H9 (cell line): ENCODE data around the gene PTPRR. TPM values are rescaled to one million over a fixed set of nuclear protein-coding genes. Genes with fewer than 3 reads are reported as not detected.

ENCODE experiments used
- DNase-seq: peaks from one replicate; pipeline ENCODE4 v3.0.0-alpha.2; 2017
- H2AFZ ChIP-seq: one replicate; pipeline ENCODE4 v1.6.1; 2013; ENCODE audit warnings: mild to moderate bottlenecking, low read length, control low read depth, moderate library complexity
- H2AK5ac ChIP-seq: 2 replicates; pipeline ENCODE4 v1.6.1; 2013; ENCODE audit warnings: low read length, control low read depth, mixed read lengths; ENCODE audit not compliant: insufficient read length
- H2BK120ac ChIP-seq: one replicate; pipeline ENCODE4 v1.6.1; 2013; ENCODE audit warnings: low read depth, mild to moderate bottlenecking, low read length, control low read depth, inconsistent platforms; ENCODE audit not compliant: poor library complexity, severe bottlenecking
- H2BK12ac ChIP-seq: 2 replicates; pipeline ENCODE4 v1.6.1; 2013; ENCODE audit warnings: low read length, control low read depth, mixed read lengths, low read depth; ENCODE audit not compliant: insufficient read length
- H2BK15ac ChIP-seq: 2 replicates; pipeline ENCODE4 v1.6.1; 2013; ENCODE audit warnings: low read depth, low read length, control low read depth
- H2BK20ac ChIP-seq: one replicate; pipeline ENCODE4 v1.6.1; 2013; ENCODE audit warnings: low read depth, mild to moderate bottlenecking, low read length, control low read depth, inconsistent platforms; ENCODE audit not compliant: poor library complexity, severe bottlenecking
- H2BK5ac ChIP-seq: 2 replicates; pipeline ENCODE4 v1.6.1; 2013; ENCODE audit warnings: low read length, control low read depth, mixed read lengths; ENCODE audit not compliant: insufficient read length
- H3K14ac ChIP-seq: 2 replicates; pipeline ENCODE4 v1.6.1; 2013; ENCODE audit warnings: low read length, control low read depth; ENCODE audit not compliant: insufficient read depth
- H3K18ac ChIP-seq: 2 replicates; pipeline ENCODE4 v1.6.1; 2013; ENCODE audit warnings: low read depth, mild to moderate bottlenecking, mixed read lengths, low read length, control low read depth; ENCODE audit not compliant: insufficient read length
- H3K23ac ChIP-seq: 2 replicates; pipeline ENCODE4 v1.6.1; 2013; ENCODE audit warnings: low read length, control low read depth, mixed read lengths, low read depth; ENCODE audit not compliant: insufficient read length
- H3K23me2 ChIP-seq: 2 replicates; pipeline ENCODE4 v1.6.1; 2013; ENCODE audit warnings: low read depth, mild to moderate bottlenecking, mixed read lengths, low read length, control low read depth; ENCODE audit not compliant: insufficient read length, poor library complexity, severe bottlenecking
- H3K27ac ChIP-seq: 2 replicates; pipeline ENCODE4 v1.5.1; 2013; ENCODE audit warnings: low read length, control low read depth, mixed read lengths, low read depth; ENCODE audit not compliant: insufficient read length
- H3K27me3 ChIP-seq: 2 replicates; pipeline ENCODE4 v1.6.1; 2013; ENCODE audit warnings: low read length, control low read depth, inconsistent platforms; ENCODE audit not compliant: insufficient read depth
- H3K4ac ChIP-seq: 2 replicates; pipeline ENCODE4 v1.6.1; 2013; ENCODE audit warnings: low read depth, mild to moderate bottlenecking, control low read depth, inconsistent platforms, low read length, moderate library complexity
- H3K4me1 ChIP-seq: 2 replicates; pipeline ENCODE4 v1.6.1; 2013; ENCODE audit warnings: low read length, control low read depth, inconsistent platforms; ENCODE audit not compliant: insufficient read depth
- H3K4me2 ChIP-seq: 2 replicates; pipeline ENCODE4 v1.6.1; 2013; ENCODE audit warnings: low read length, control low read depth, mixed read lengths; ENCODE audit not compliant: insufficient read length, insufficient read depth
- H3K56ac ChIP-seq: 2 replicates; pipeline ENCODE4 v1.6.1; 2013; ENCODE audit warnings: low read depth, mild to moderate bottlenecking, mixed read lengths, low read length, control low read depth; ENCODE audit not compliant: insufficient read length
- H3K79me1 ChIP-seq: 2 replicates; pipeline ENCODE4 v1.6.1; 2013; ENCODE audit warnings: low read depth, mild to moderate bottlenecking, moderate library complexity, low read length, control low read depth, inconsistent platforms; ENCODE audit not compliant: insufficient read depth, poor library complexity, severe bottlenecking
- H3K79me2 ChIP-seq: 2 replicates; pipeline ENCODE4 v1.6.1; 2013; ENCODE audit warnings: low read length, control low read depth, inconsistent platforms; ENCODE audit not compliant: insufficient read depth
- H3K9ac ChIP-seq: 2 replicates; pipeline ENCODE4 v1.6.1; 2013; ENCODE audit warnings: low read length, control low read depth, mixed read lengths; ENCODE audit not compliant: insufficient read length; ENCODE audit errors: extremely low read depth
- H3K9me3 ChIP-seq: one replicate; pipeline ENCODE4 v1.6.1; 2013; ENCODE audit warnings: low read depth, low read length, inconsistent platforms; ENCODE audit not compliant: control insufficient read depth
- H3T11ph ChIP-seq: one replicate; pipeline ENCODE4 v1.6.1; 2013; ENCODE audit warnings: mild to moderate bottlenecking, low read length, control low read depth, inconsistent platforms
- H4K20me1 ChIP-seq: one replicate; pipeline ENCODE4 v1.6.1; 2013; ENCODE audit not compliant: control insufficient read depth, insufficient read length, insufficient read depth
- H4K5ac ChIP-seq: 2 replicates; pipeline ENCODE4 v1.6.1; 2013; ENCODE audit warnings: low read depth, mild to moderate bottlenecking, mixed read lengths, low read length, control low read depth; ENCODE audit not compliant: insufficient read length
- H4K8ac ChIP-seq: replicated peaks from 2 replicates; pipeline ENCODE4 v1.6.1; 2013; ENCODE audit warnings: low read length, control low read depth, mixed read lengths, low read depth; ENCODE audit not compliant: insufficient read length
- H4K91ac ChIP-seq: 2 replicates; pipeline ENCODE4 v1.6.1; 2013; ENCODE audit warnings: low read depth, mild to moderate bottlenecking, moderate library complexity, mixed read lengths, low read length, control low read depth; ENCODE audit not compliant: insufficient read length
- H3K27ac Mint-ChIP-seq, 3 experiments: 2 replicates in 2 of 3; 3 replicates in 1 of 3; pipeline ENCODE4 v1.8.0; 2020 to 2021; ENCODE audit warnings: mixed read lengths in 3 of 3, mild to moderate bottlenecking in 1 of 3, moderate library complexity in 1 of 3
- H3K27me3 Mint-ChIP-seq: 2 replicates; pipeline ENCODE4 v1.8.0; 2021; ENCODE audit warnings: low read depth, mild to moderate bottlenecking, moderate library complexity, mixed read lengths
- H3K36me3 Mint-ChIP-seq, 3 experiments: 2 replicates in 2 of 3; 3 replicates in 1 of 3; pipeline ENCODE4 v1.8.0; 2020 to 2021; ENCODE audit warnings: low read depth in 3 of 3, mixed read lengths in 3 of 3; ENCODE audit not compliant: insufficient read depth in 1 of 3
- H3K4me1 Mint-ChIP-seq, 2 experiments: 2 replicates each; pipeline ENCODE4 v1.8.0; 2020; ENCODE audit warnings: mixed read lengths in 2 of 2
- H3K4me3 Mint-ChIP-seq, 2 experiments: 2 replicates in 1 of 2; 3 replicates in 1 of 2; pipeline ENCODE4 v1.8.0; 2020 to 2021; ENCODE audit warnings: mild to moderate bottlenecking in 2 of 2, mixed read lengths in 2 of 2, moderate library complexity in 1 of 2
- H3K9me3 Mint-ChIP-seq, 2 experiments: 2 replicates in 1 of 2; 3 replicates in 1 of 2; pipeline ENCODE4 v1.8.0; 2020; ENCODE audit warnings: mild to moderate bottlenecking in 2 of 2, mixed read lengths in 2 of 2, moderate library complexity in 1 of 2
- CTCF ChIP-seq: fragments of 200-600 bp; sonication (generic); conservative IDR thresholded peaks from 3 replicates; pipeline ENCODE4 v1.8.0; 2021; ENCODE audit warnings: antibody characterized with exemption, mild to moderate bottlenecking
- WGBS: extraction: QIAGEN DNeasy Blood & Tissue Kit; methylation state at CpG from one replicate; pipeline ENCODE4 v1.1.7; 2013; ENCODE audit warnings: missing lambda C conversion rate, low lambda C conversion rate, mixed read lengths; ENCODE audit not compliant: insufficient read length; ENCODE audit errors: extremely low coverage; 5-methylcytosine and 5-hydroxymethylcytosine counted together
- total RNA-seq: library from RNA; stranded (reverse); gene quantifications from 2 replicates; pipeline ENCODE4 v1.2.1, GENCODE V29; 2021

The PTPRR gene
- total RNA-seq, 1 experiment from 2014 or later = 0.22 TPM

GRCh38 chr12:70641691-70642090, 278.8 kb downstream of the PTPRR start:
- no peak overlapping the region for H2BK5ac ChIP-seq
- no peak overlapping the region for H4K5ac ChIP-seq
- no peak overlapping the region for H3T11ph ChIP-seq
- no peak overlapping the region for H4K91ac ChIP-seq
- WGBS = no CpG with 5 or more reads among the region's 2 CpGs
- H3K27ac ChIP-seq = no peak overlapping the region
- DNase-seq = no peak
- H2BK120ac ChIP-seq = no peak overlapping the region
- no peak overlapping the region for H4K8ac ChIP-seq
- peaks cover 17 to 24% of the 10 kb centered on the region in 2 experiments for H3K4me1 Mint-ChIP-seq
- no peaks in the 10 kb centered on the region for H3K79me2 ChIP-seq
- H3K36me3 Mint-ChIP-seq = no peaks in the 10 kb centered on the region
- no peak overlapping the region for H3K4me3 Mint-ChIP-seq
- H2BK20ac ChIP-seq = no peak overlapping the region
- no peak overlapping the region for H3K56ac ChIP-seq
- TF ChIP-seq CTCF = no peak
- no peak overlapping the region for H2BK15ac ChIP-seq
- no peak overlapping the region for H3K4me2 ChIP-seq
- H3K4ac ChIP-seq = no peak overlapping the region
- H3K27ac Mint-ChIP-seq = no peak overlapping the region
- H3K23ac ChIP-seq = no peak overlapping the region
- no peaks in the 10 kb centered on the region for H3K27me3 ChIP-seq
- no peak overlapping the region for H2AFZ ChIP-seq
- no peaks in the 10 kb centered on the region for H3K27me3 Mint-ChIP-seq
- H2AK5ac ChIP-seq = no peak overlapping the region
- H3K4me1 ChIP-seq = peaks cover 12% of the 10 kb centered on the region; the same call in 1 of the 2 replicates
- no peak overlapping the region for H3K9ac ChIP-seq
- no peak overlapping the region for H3K14ac ChIP-seq
- no peaks in the 10 kb centered on the region for H3K9me3 ChIP-seq
- H4K20me1 ChIP-seq = no peaks in the 10 kb centered on the region
- H3K79me1 ChIP-seq = no peaks in the 10 kb centered on the region
- H3K9me3 Mint-ChIP-seq = no peaks in the 10 kb centered on the region
- H3K18ac ChIP-seq = no peak overlapping the region
- no peak overlapping the region for H2BK12ac ChIP-seq
- H3K23me2 ChIP-seq = no peaks in the 10 kb centered on the region
